HCT116 (cell line): ENCODE measurements around the gene TPI1. TPM values are rescaled to one million over a fixed set of nuclear protein-coding genes. Genes with fewer than 3 reads are reported as not detected.

Source experiments
- ATAC-seq: fragments of 200-7000 bp; cut with Tn5 transposase; 2 replicates; pipeline ENCODE4 v1.9.1; 2020; ENCODE audit warnings: mild to moderate bottlenecking, moderate library complexity
- BruUV-seq: library from RNA; stranded (reverse); fragments of 400-500 nt; replicated peaks from 2 replicates; lab custom pipeline; 2021; lab: Mats Ljungman, UMichigan
- CTCF ChIA-PET: fragments of 300-600 bp; sonication (Branson Sonifier 250); formaldehyde crosslinking; loops from one replicate; lab custom pipeline; 2021; ENCODE audit warnings: antibody characterized with exemption; lab: Charles Lee
- POLR2A ChIA-PET: fragments of 300-600, 350-600 bp; sonication (Branson Sonifier 250); formaldehyde crosslinking; loops from one replicate; lab custom pipeline; 2021; ENCODE audit warnings: antibody characterized with exemption; lab: Charles Lee
- RAD21 ChIA-PET, 2 experiments: fragments of 300-600 bp; sonication (Branson Sonifier 250); formaldehyde crosslinking; loops; one replicate each; lab custom pipeline; 2023; ENCODE audit warnings: low total read pairs in 2 of 2; ENCODE audit not compliant: uncharacterized antibody in 2 of 2, unreplicated experiment in 2 of 2, low non-redundant PET in 1 of 2; lab: Charles Lee
- DNase-seq: peaks from one replicate; pipeline ENCODE4 v3.0.0-alpha.2; 2010; ENCODE audit warnings: low read depth, low spot score
- H2AFZ ChIP-seq: fragments of 200-600 bp; shearing (Covaris generic), sonication (generic); 2 replicates; pipeline ENCODE4 v1.6.1; 2017; ENCODE audit warnings: low read depth, mixed run types, mixed read lengths, antibody characterized with exemption, low read length; ENCODE audit not compliant: poor library complexity, severe bottlenecking
- H3K27ac ChIP-seq: 2 replicates; pipeline ENCODE4 v1.5.1; 2012; ENCODE audit warnings: low read depth, low read length
- H3K27me3 ChIP-seq: fragments of 200-600 bp; sonication (generic); 2 replicates; pipeline ENCODE4 v1.6.1; 2016; ENCODE audit warnings: mixed run types, low read length, mixed read lengths; ENCODE audit not compliant: insufficient read depth
- H3K36me3 ChIP-seq, 2 experiments: fragments of 200-500 bp in 1 of 2; fragments of 200-600 bp in 1 of 2; sonication (Bioruptor generic) in 1 of 2; sonication (generic) in 1 of 2; 2 replicates each; pipeline versions ENCODE4 v1.5.1 to v1.6.1; 2014 to 2016; ENCODE audit warnings: low read length in 2 of 2, inconsistent platforms in 1 of 2, mixed read lengths in 1 of 2, mixed run types in 1 of 2; ENCODE audit not compliant: insufficient read depth in 2 of 2, control insufficient read depth in 1 of 2
- H3K4me1 ChIP-seq, 2 experiments: fragments of 200-600 bp in 1 of 2; sonication (generic) in 1 of 2; 2 replicates each; pipeline versions ENCODE4 v1.5.1 to v1.6.1; 2012 to 2017; ENCODE audit warnings: low read length in 2 of 2, inconsistent platforms in 1 of 2, mild to moderate bottlenecking in 1 of 2, mixed read lengths in 1 of 2, mixed run types in 1 of 2, moderate library complexity in 1 of 2; ENCODE audit not compliant: insufficient read depth in 2 of 2, control insufficient read depth in 1 of 2
- H3K4me2 ChIP-seq: fragments of 200-600 bp; sonication (generic); 2 replicates; pipeline ENCODE4 v1.6.1; 2017; ENCODE audit warnings: mixed run types, low read length, mixed read lengths
- H3K4me3 ChIP-seq, 2 experiments: fragments of 200-600 bp in 1 of 2; sonication (generic) in 1 of 2; replicated peaks in 1 of 2; 2 replicates each; pipeline ENCODE4 v1.5.1; 2011 to 2016; ENCODE audit warnings: low read length in 2 of 2, control low read depth in 1 of 2, low read depth in 1 of 2, mild to moderate bottlenecking in 1 of 2, mixed read lengths in 1 of 2, mixed run types in 1 of 2
- H3K79me2 ChIP-seq: fragments of 200-600 bp; sonication (generic); 2 replicates; pipeline ENCODE4 v1.6.1; 2017; ENCODE audit warnings: mild to moderate bottlenecking, mixed run types, low read length, moderate library complexity, mixed read lengths; ENCODE audit not compliant: insufficient read depth
- H3K9ac ChIP-seq: fragments of 200-600 bp; sonication (generic); 2 replicates; pipeline ENCODE4 v1.6.1; 2016; ENCODE audit warnings: low read length, mixed read lengths
- H3K9me2 ChIP-seq: fragments of 200-600 bp; sonication (generic), shearing (Covaris generic); 2 replicates; pipeline ENCODE4 v1.6.1; 2017; ENCODE audit warnings: mixed run types, mild to moderate bottlenecking, moderate library complexity; ENCODE audit not compliant: insufficient read depth
- H3K9me3 ChIP-seq, 2 experiments: fragments of 200-500 bp in 1 of 2; fragments of 200-600 bp in 1 of 2; sonication (Bioruptor generic) in 1 of 2; sonication (generic) in 1 of 2; 2 replicates each; pipeline ENCODE4 v1.6.1; 2014 to 2017; ENCODE audit warnings: low read length in 2 of 2, mixed read lengths in 2 of 2, inconsistent platforms in 1 of 2, low read depth in 1 of 2, mild to moderate bottlenecking in 1 of 2, mixed run types in 1 of 2, moderate library complexity in 1 of 2; ENCODE audit not compliant: control insufficient read depth in 1 of 2, insufficient read depth in 1 of 2
- H4K20me1 ChIP-seq: fragments of 200-600 bp; sonication (generic), shearing (Covaris generic); 2 replicates; pipeline ENCODE4 v1.6.1; 2017; ENCODE audit warnings: mixed run types, mild to moderate bottlenecking, moderate library complexity; ENCODE audit not compliant: insufficient read depth
- ATF3 ChIP-seq: IDR thresholded peaks from 2 replicates; pipeline ENCODE4 v1.6.1; 2012
- CEBPB ChIP-seq: IDR thresholded peaks from 2 replicates; pipeline ENCODE4 v1.6.1; 2012; ENCODE audit warnings: low read depth
- EGR1 ChIP-seq: IDR thresholded peaks from 2 replicates; pipeline ENCODE4 v1.6.1; 2012; ENCODE audit warnings: low read depth
- ELF1 ChIP-seq: IDR thresholded peaks from 2 replicates; pipeline ENCODE4 v1.6.1; 2012; ENCODE audit warnings: low read depth, borderline replicate concordance
- EZH2 ChIP-seq: fragments of 200-600 bp; sonication (generic); IDR thresholded peaks from 2 replicates; pipeline ENCODE4 v1.6.1; 2017; ENCODE audit warnings: antibody characterized with exemption, mixed run types
- EZH2phosphoT487 ChIP-seq: fragments of 200-600 bp; IDR thresholded peaks from 2 replicates; pipeline ENCODE4 v1.6.1; 2018; ENCODE audit warnings: antibody characterized with exemption, borderline replicate concordance
- MAX ChIP-seq: IDR thresholded peaks from 2 replicates; pipeline ENCODE4 v1.6.1; 2012
- POLR2AphosphoS5 ChIP-seq: IDR thresholded peaks from 2 replicates; pipeline ENCODE4 v1.6.1; 2011; ENCODE audit warnings: mild to moderate bottlenecking, low read depth, low read length, moderate library complexity
- RAD21 ChIP-seq: IDR thresholded peaks from 2 replicates; pipeline ENCODE4 v1.6.1; 2012; ENCODE audit warnings: low read depth, mild to moderate bottlenecking
- REST ChIP-seq: IDR thresholded peaks from 2 replicates; pipeline ENCODE4 v1.6.1; 2012; ENCODE audit warnings: low read depth
- SIN3A ChIP-seq: IDR thresholded peaks from 2 replicates; pipeline ENCODE4 v1.6.1; 2012; ENCODE audit warnings: low read depth
- SP1 ChIP-seq: IDR thresholded peaks from 2 replicates; pipeline ENCODE4 v1.6.1; 2012; ENCODE audit warnings: low read depth
- SRF ChIP-seq: IDR thresholded peaks from 2 replicates; pipeline ENCODE4 v1.6.1; 2012; ENCODE audit warnings: low read depth
- YY1 ChIP-seq: IDR thresholded peaks from 2 replicates; pipeline ENCODE4 v1.6.1; 2011; ENCODE audit warnings: low read length, low read depth, moderate library complexity, mild to moderate bottlenecking; ENCODE audit not compliant: insufficient replicate concordance; ENCODE audit errors: extremely low read depth
- ZBTB33 ChIP-seq: IDR thresholded peaks from 2 replicates; pipeline ENCODE4 v1.6.1; 2011; ENCODE audit warnings: mild to moderate bottlenecking, low read length, moderate library complexity; ENCODE audit not compliant: insufficient replicate concordance; ENCODE audit errors: extremely low read depth
- ZFX ChIP-seq: fragments of 450-650 bp; IDR thresholded peaks from 2 replicates; pipeline ENCODE4 v1.6.1; 2017
- ZNF274 ChIP-seq: fragments of 200-500 bp; sonication (Bioruptor generic); IDR thresholded peaks from 2 replicates; pipeline ENCODE4 v1.6.1; 2014; ENCODE audit warnings: mild to moderate bottlenecking, low read depth, low read length, inconsistent platforms
- intact Hi-C: fragments of 100-400 bp; cut with micrococcal nuclease; formaldehyde crosslinking; loops from 2 replicates; pipeline ENCODE4 v1.10.0; 2022
- total RNA-seq: library from RNA; stranded (reverse); gene quantifications from one replicate; pipeline ENCODE4 v1.2.1, GENCODE V29; 2021; ENCODE audit not compliant: unreplicated experiment

TPI1 gene
- total RNA-seq, 1 experiment from 2014 or later = 1,068 TPM

GRCh38 chr12:6833189-6833890 is 34.0 kb upstream of the TPI1 start (continued):
- TF ChIP-seq REST = no peak
- TF ChIP-seq CEBPB = no peak
- TF ChIP-seq ZFX = no peak
- no peak for TF ChIP-seq RAD21
- no peak for TF ChIP-seq SRF
- TF ChIP-seq EZH2 = no peak
- no peak for TF ChIP-seq POLR2AphosphoS5
- no peak for TF ChIP-seq YY1
- TF ChIP-seq ELF1 = no peak
- no peak for TF ChIP-seq EGR1

- Histone ChIP-seq H3K27ac (no peak overlapping the region), H3K4me2 (no peak overlapping the region), H2AFZ (no peak overlapping the region), H3K36me3 (peaks cover 16 to 33% of the 10 kb centered on the region in 2 experiments; a peak in 3 of 4 replicates), H3K9me2 (no peaks in the 10 kb centered on the region), H3K9me3 (no peaks in the 10 kb centered on the region), H3K27me3 (no peaks in the 10 kb centered on the region), H4K20me1 (no peaks in the 10 kb centered on the region), H3K79me2 (peaks cover 9% of the 10 kb centered on the region), H3K9ac (no peak overlapping the region), H3K4me1 (peaks cover 5 to 22% of the 10 kb centered on the region in 2 experiments), H3K4me3 (no peak overlapping the region)
- ATAC-seq = no peak
- BruUV-seq = no TSS peak
- no peak for DNase-seq
- RAD21 ChIA-PET = no interaction called here
- CTCF ChIA-PET = interaction anchor here (1.2 to 5.5 kb wide), 7 partner anchors 12 to 145 kb away, joined by 3 to 38 read pairs (median 3); partner anchors contain the start of genes CDCA3, GPR162, MLF2 and USP5
- intact Hi-C loops = no loop called here
- POLR2A ChIA-PET = interaction anchor here (1.4 to 4.3 kb wide), 3 partner anchors 15 to 81 kb away, joined by 3 to 17 read pairs (median 5); partner anchors contain the start of genes CDCA3, MLF2 and USP5
- TF ChIP-seq ZNF274 (no peak), ZFX (no peak), EZH2phosphoT487 (no peak), POLR2AphosphoS5 (no peak), SRF (no peak), ZBTB33 (no peak), MAX (no peak), ATF3 (no peak), SIN3A (no peak), SP1 (no peak), EGR1 (no peak)
These were observed 33.1 kb upstream of the TPI1 start for GRCh38 chr12:6834254-6834653.
